ENCODE measurements around the gene GORASP2. TPM values are rescaled to one million over a fixed set of nuclear protein-coding genes. Genes with fewer than 3 reads are reported as not detected.

Gene GORASP2
- total RNA-seq, 1 experiment from 2014 or later, result 98.1 TPM

GRCh38 chr2:170929686-170930050, 615 bp downstream of the GORASP2 start:
- intact Hi-C loops (cut with micrococcal nuclease; ENCODE audit: unreplicated experiment), result no loop called here
- Mint-ChIP-seq H3K36me3 (ENCODE audit: insufficient read depth, unreplicated experiment) (peaks cover 40% of the 10 kb centered on the region), H3K27ac (ENCODE audit: unreplicated experiment) (peak overlapping the region; percentile 92), H3K4me1 (ENCODE audit: low read depth, unreplicated experiment) (peaks cover 24% of the 10 kb centered on the region), H3K27me3 (ENCODE audit: unreplicated experiment) (no peaks in the 10 kb centered on the region), H3K9me3 (ENCODE audit: low read depth, unreplicated experiment) (no peaks in the 10 kb centered on the region), H3K4me3 (ENCODE audit: low read depth, unreplicated experiment) (peak overlapping the region; percentile 90)
- no peak for TF ChIP-seq CTCF (IDR thresholded peaks at IDR 0.05; ENCODE audit: unreplicated experiment)
- no TSS peak for BruUV-seq (replicated peaks)
- peak; percentile 63 for DNase-seq
- CTCF ChIA-PET, result interaction anchor here (0.9 to 2.1 kb wide), 7 partner anchors 8 to 758 kb away, joined by 3 to 5 read pairs (median 4); partner anchors contain the start of genes DCAF17, DYNC1I2, GAD1 and METTL8

- TF ChIP-seq CTCF (IDR thresholded peaks at IDR 0.05; ENCODE audit: unreplicated experiment), result no peak
- peak; percentile 35 for DNase-seq
- BruUV-seq (replicated peaks), result TSS peak; percentile 31
- Mint-ChIP-seq H3K4me1 (ENCODE audit: low read depth, unreplicated experiment) (peaks cover 24% of the 10 kb centered on the region), H3K9me3 (ENCODE audit: low read depth, unreplicated experiment) (no peaks in the 10 kb centered on the region), H3K27ac (ENCODE audit: unreplicated experiment) (peak overlapping the region; percentile 92), H3K36me3 (ENCODE audit: insufficient read depth, unreplicated experiment) (peaks cover 47% of the 10 kb centered on the region), H3K4me3 (ENCODE audit: low read depth, unreplicated experiment) (peak overlapping the region; percentile 90), H3K27me3 (ENCODE audit: unreplicated experiment) (no peaks in the 10 kb centered on the region)
- intact Hi-C loops (cut with micrococcal nuclease; ENCODE audit: unreplicated experiment), result no loop called here
- CTCF ChIA-PET, result interaction anchor here (0.7 to 2.1 kb wide), 8 partner anchors 10 to 1659 kb away, joined by 3 to 5 read pairs (median 4); partner anchors contain the start of genes DYNC1I2 and GAD1
These were observed 1.3 kb downstream of the GORASP2 start for GRCh38 chr2:170930131-170930990.

GRCh38 chr2:170930991-170931266, 1.9 kb downstream of the GORASP2 start:
- Mint-ChIP-seq H3K27ac (ENCODE audit: unreplicated experiment) (peak overlapping the region; percentile 92), H3K4me3 (ENCODE audit: low read depth, unreplicated experiment) (peak overlapping the region; percentile 90), H3K9me3 (ENCODE audit: low read depth, unreplicated experiment) (no peaks in the 10 kb centered on the region), H3K27me3 (ENCODE audit: unreplicated experiment) (no peaks in the 10 kb centered on the region), H3K4me1 (ENCODE audit: low read depth, unreplicated experiment) (peaks cover 24% of the 10 kb centered on the region), H3K36me3 (ENCODE audit: insufficient read depth, unreplicated experiment) (peaks cover 52% of the 10 kb centered on the region)
- DNase-seq, result no peak
- no TSS peak for BruUV-seq (replicated peaks)
- intact Hi-C loops (cut with micrococcal nuclease; ENCODE audit: unreplicated experiment), result no loop called here
- TF ChIP-seq CTCF (IDR thresholded peaks at IDR 0.05; ENCODE audit: unreplicated experiment), result no peak
- CTCF ChIA-PET, result interaction anchor here (0.7 kb wide), 3 partner anchors 42 to 1658 kb away, joined by 3 to 4 read pairs (median 3); no protein-coding TSS in a partner anchor

- Mint-ChIP-seq H3K27ac (ENCODE audit: unreplicated experiment) (peak overlapping the region; percentile 26), H3K4me1 (ENCODE audit: low read depth, unreplicated experiment) (peaks cover 24% of the 10 kb centered on the region), H3K9me3 (ENCODE audit: low read depth, unreplicated experiment) (no peaks in the 10 kb centered on the region), H3K4me3 (ENCODE audit: low read depth, unreplicated experiment) (peak overlapping the region; percentile 35), H3K36me3 (ENCODE audit: insufficient read depth, unreplicated experiment) (peaks cover 58% of the 10 kb centered on the region), H3K27me3 (ENCODE audit: unreplicated experiment) (no peaks in the 10 kb centered on the region)
- CTCF ChIA-PET, result no interaction called here
- no TSS peak for BruUV-seq (replicated peaks)
- no peak for TF ChIP-seq CTCF (IDR thresholded peaks at IDR 0.05; ENCODE audit: unreplicated experiment)
- DNase-seq, result no peak
- intact Hi-C loops (cut with micrococcal nuclease; ENCODE audit: unreplicated experiment), result no loop called here
These were observed 3.1 kb downstream of the GORASP2 start for GRCh38 chr2:170932166-170932565.
